Measurements from ENCODE around the gene DNAI1.

- no peak for TF ChIP-seq POLR2A (IDR thresholded peaks at IDR 0.05)
- TF ChIP-seq CTCF (IDR thresholded peaks at IDR 0.05): no peak
Observed at GRCh38 chr9:34496149-34496712, 37.6 kb downstream of the DNAI1 start.

All from esophagus squamous epithelium (tissue), 4 donors.